ENCODE measurements around the gene KIAA1671.

The KIAA1671 gene

GRCh38 chr22:24975813-24976341 is 23.4 kb downstream of the KIAA1671 start:
- Histone ChIP-seq H3K9me3 (ENCODE audit: insufficient read depth, low read depth, low read length) (no peaks in the 10 kb centered on the region), H4K20me1 (ENCODE audit: insufficient read depth, low read length, poor library complexity, severe bottlenecking) (no peaks in the 10 kb centered on the region), H3K9ac (ENCODE audit: low read depth, low read length, poor library complexity, severe bottlenecking) (no peak overlapping the region), H3K4me3 (ENCODE audit: low read length, poor library complexity, severe bottlenecking) (no peak overlapping the region), H3K9me2 (replicated peaks; ENCODE audit: low read depth, low read length) (no peaks in the 10 kb centered on the region), H3K4me2 (ENCODE audit: low read depth, low read length, poor library complexity, severe bottlenecking) (no peak overlapping the region), H3K4me1 (ENCODE audit: insufficient read depth, low read length, poor library complexity, severe bottlenecking) (no peaks in the 10 kb centered on the region), H2AFZ (ENCODE audit: low read length) (no peak overlapping the region), H3F3A (ENCODE audit: low read depth) (no peaks in the 10 kb centered on the region), H3K36me3 (ENCODE audit: insufficient read depth, low read length) (no peaks in the 10 kb centered on the region), H3K27me3 (ENCODE audit: insufficient read depth, low read length, poor library complexity, severe bottlenecking) (no peaks in the 10 kb centered on the region), H3K79me2 (ENCODE audit: insufficient read depth, low read length) (no peaks in the 10 kb centered on the region)
- no peak for TF ChIP-seq EZH2phosphoT487 (IDR thresholded peaks at IDR 0.05; ENCODE audit: borderline replicate concordance)
- no peak for TF ChIP-seq CTCF (conservative IDR thresholded peaks at IDR 0.05; ENCODE audit: low read length)

- no peaks in the 10 kb centered on the region for H3F3A ChIP-seq (ENCODE audit: low read depth)
- H3K4me3 ChIP-seq (ENCODE audit: low read length, poor library complexity, severe bottlenecking), result no peak overlapping the region
- no peaks in the 10 kb centered on the region for H3K36me3 ChIP-seq (ENCODE audit: insufficient read depth, low read length)
- H3K9me3 ChIP-seq (ENCODE audit: insufficient read depth, low read depth, low read length), result no peaks in the 10 kb centered on the region
- TF ChIP-seq CTCF (conservative IDR thresholded peaks at IDR 0.05; ENCODE audit: low read length), result no peak
- no peak for TF ChIP-seq EZH2phosphoT487 (IDR thresholded peaks at IDR 0.05; ENCODE audit: borderline replicate concordance)
- H2AFZ ChIP-seq (ENCODE audit: low read length), result no peak overlapping the region
- H3K27me3 ChIP-seq (ENCODE audit: insufficient read depth, low read length, poor library complexity, severe bottlenecking), result no peaks in the 10 kb centered on the region
- H3K4me1 ChIP-seq (ENCODE audit: insufficient read depth, low read length, poor library complexity, severe bottlenecking), result no peaks in the 10 kb centered on the region
- H3K9ac ChIP-seq (ENCODE audit: low read depth, low read length, poor library complexity, severe bottlenecking), result no peak overlapping the region
- no peak overlapping the region for H3K4me2 ChIP-seq (ENCODE audit: low read depth, low read length, poor library complexity, severe bottlenecking)
- H3K79me2 ChIP-seq (ENCODE audit: insufficient read depth, low read length), result no peaks in the 10 kb centered on the region
- H4K20me1 ChIP-seq (ENCODE audit: insufficient read depth, low read length, poor library complexity, severe bottlenecking), result no peaks in the 10 kb centered on the region
- no peaks in the 10 kb centered on the region for H3K9me2 ChIP-seq (replicated peaks; ENCODE audit: low read depth, low read length)
Measured at GRCh38 chr22:24976442-24977218, 24.1 kb downstream of the KIAA1671 start.

- Histone ChIP-seq H3K79me2 (ENCODE audit: insufficient read depth, low read length) (no peaks in the 10 kb centered on the region), H3K36me3 (ENCODE audit: insufficient read depth, low read length) (no peaks in the 10 kb centered on the region), H3F3A (ENCODE audit: low read depth) (no peaks in the 10 kb centered on the region), H2AFZ (ENCODE audit: low read length) (no peak overlapping the region), H3K9ac (ENCODE audit: low read depth, low read length, poor library complexity, severe bottlenecking) (no peak overlapping the region), H3K4me2 (ENCODE audit: low read depth, low read length, poor library complexity, severe bottlenecking) (no peak overlapping the region), H3K27me3 (ENCODE audit: insufficient read depth, low read length, poor library complexity, severe bottlenecking) (no peaks in the 10 kb centered on the region), H3K9me3 (ENCODE audit: insufficient read depth, low read depth, low read length) (no peaks in the 10 kb centered on the region), H3K4me3 (ENCODE audit: low read length, poor library complexity, severe bottlenecking) (no peak overlapping the region), H4K20me1 (ENCODE audit: insufficient read depth, low read length, poor library complexity, severe bottlenecking) (no peaks in the 10 kb centered on the region), H3K9me2 (replicated peaks; ENCODE audit: low read depth, low read length) (no peaks in the 10 kb centered on the region), H3K4me1 (ENCODE audit: insufficient read depth, low read length, poor library complexity, severe bottlenecking) (no peaks in the 10 kb centered on the region)
- TF ChIP-seq EZH2phosphoT487 (IDR thresholded peaks at IDR 0.05; ENCODE audit: borderline replicate concordance), result no peak
- no peak for TF ChIP-seq CTCF (conservative IDR thresholded peaks at IDR 0.05; ENCODE audit: low read length)
Measured at GRCh38 chr22:24977370-24978221, 25.1 kb downstream of the KIAA1671 start.

Data from Loucy (cell line).